Panc1 (cell line): Measurements from ENCODE around the gene CPHXL2.

Experiments
- POLR2AphosphoS5 ChIP-seq: IDR thresholded peaks from 2 replicates; pipeline ENCODE4 v1.6.1; 2012; ENCODE audit warnings: mild to moderate bottlenecking, low read depth, low read length, moderate library complexity
- TF ChIP-seq, protein P1 (sequence below): fragments of 450-650 bp; IDR thresholded peaks from 2 replicates; pipeline ENCODE4 v1.5.1; 2017; ENCODE audit warnings: mild to moderate bottlenecking
- TF ChIP-seq, protein P2 (sequence below), 2 experiments: IDR thresholded peaks; 2 replicates each; pipeline ENCODE4 v1.6.1; 2011 to 2012; ENCODE audit warnings: low read depth in 2 of 2, control low read depth in 1 of 2, low read length in 1 of 2, mild to moderate bottlenecking in 1 of 2, moderate library complexity in 1 of 2; ENCODE audit not compliant: insufficient read depth in 1 of 2

DNA sequence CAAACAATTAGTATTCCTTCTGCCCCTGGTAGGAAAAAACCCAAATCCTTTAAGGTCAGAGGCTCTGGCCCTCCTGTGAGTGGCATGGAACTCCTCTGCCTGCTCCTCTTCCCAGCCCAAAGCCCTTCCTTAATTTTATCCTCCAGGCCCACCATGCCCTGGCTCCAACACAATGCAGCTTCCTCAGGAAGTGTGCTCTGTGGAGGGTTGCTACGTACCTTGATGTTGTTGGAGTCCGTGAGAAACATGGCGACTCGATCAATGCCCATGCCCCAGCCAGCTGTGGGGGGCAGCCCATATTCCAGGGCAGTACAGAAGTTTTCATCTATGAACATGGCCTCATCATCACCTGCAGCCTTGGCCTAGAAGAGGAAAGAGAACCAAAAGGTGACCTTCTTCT is 48.5 kb downstream of the CPHXL2 start:
- no peak for TF ChIP-seq POLR2AphosphoS5
- TF ChIP-seq, protein P1, sequence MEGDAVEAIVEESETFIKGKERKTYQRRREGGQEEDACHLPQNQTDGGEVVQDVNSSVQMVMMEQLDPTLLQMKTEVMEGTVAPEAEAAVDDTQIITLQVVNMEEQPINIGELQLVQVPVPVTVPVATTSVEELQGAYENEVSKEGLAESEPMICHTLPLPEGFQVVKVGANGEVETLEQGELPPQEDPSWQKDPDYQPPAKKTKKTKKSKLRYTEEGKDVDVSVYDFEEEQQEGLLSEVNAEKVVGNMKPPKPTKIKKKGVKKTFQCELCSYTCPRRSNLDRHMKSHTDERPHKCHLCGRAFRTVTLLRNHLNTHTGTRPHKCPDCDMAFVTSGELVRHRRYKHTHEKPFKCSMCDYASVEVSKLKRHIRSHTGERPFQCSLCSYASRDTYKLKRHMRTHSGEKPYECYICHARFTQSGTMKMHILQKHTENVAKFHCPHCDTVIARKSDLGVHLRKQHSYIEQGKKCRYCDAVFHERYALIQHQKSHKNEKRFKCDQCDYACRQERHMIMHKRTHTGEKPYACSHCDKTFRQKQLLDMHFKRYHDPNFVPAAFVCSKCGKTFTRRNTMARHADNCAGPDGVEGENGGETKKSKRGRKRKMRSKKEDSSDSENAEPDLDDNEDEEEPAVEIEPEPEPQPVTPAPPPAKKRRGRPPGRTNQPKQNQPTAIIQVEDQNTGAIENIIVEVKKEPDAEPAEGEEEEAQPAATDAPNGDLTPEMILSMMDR, result no peak
- TF ChIP-seq, protein P2, sequence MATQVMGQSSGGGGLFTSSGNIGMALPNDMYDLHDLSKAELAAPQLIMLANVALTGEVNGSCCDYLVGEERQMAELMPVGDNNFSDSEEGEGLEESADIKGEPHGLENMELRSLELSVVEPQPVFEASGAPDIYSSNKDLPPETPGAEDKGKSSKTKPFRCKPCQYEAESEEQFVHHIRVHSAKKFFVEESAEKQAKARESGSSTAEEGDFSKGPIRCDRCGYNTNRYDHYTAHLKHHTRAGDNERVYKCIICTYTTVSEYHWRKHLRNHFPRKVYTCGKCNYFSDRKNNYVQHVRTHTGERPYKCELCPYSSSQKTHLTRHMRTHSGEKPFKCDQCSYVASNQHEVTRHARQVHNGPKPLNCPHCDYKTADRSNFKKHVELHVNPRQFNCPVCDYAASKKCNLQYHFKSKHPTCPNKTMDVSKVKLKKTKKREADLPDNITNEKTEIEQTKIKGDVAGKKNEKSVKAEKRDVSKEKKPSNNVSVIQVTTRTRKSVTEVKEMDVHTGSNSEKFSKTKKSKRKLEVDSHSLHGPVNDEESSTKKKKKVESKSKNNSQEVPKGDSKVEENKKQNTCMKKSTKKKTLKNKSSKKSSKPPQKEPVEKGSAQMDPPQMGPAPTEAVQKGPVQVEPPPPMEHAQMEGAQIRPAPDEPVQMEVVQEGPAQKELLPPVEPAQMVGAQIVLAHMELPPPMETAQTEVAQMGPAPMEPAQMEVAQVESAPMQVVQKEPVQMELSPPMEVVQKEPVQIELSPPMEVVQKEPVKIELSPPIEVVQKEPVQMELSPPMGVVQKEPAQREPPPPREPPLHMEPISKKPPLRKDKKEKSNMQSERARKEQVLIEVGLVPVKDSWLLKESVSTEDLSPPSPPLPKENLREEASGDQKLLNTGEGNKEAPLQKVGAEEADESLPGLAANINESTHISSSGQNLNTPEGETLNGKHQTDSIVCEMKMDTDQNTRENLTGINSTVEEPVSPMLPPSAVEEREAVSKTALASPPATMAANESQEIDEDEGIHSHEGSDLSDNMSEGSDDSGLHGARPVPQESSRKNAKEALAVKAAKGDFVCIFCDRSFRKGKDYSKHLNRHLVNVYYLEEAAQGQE (IDR thresholded peaks at IDR 0.05; ENCODE audit: insufficient read depth in 1 of 2, low read depth in 2 of 2, low read length in 1 of 2), result no peak
